H54 (cell line): ENCODE results near the gene RABL2B.
A peak's percentile ranks its signal among the peaks of the same experiment; 100 is the strongest.

ENCODE experiments used
- DNase-seq: peaks from one replicate; pipeline ENCODE4 v3.0.0; 2011; ENCODE audit warnings: low spot score, mixed read lengths; ENCODE audit not compliant: insufficient read length
- FAIRE-seq: peaks from 3 replicates; lab custom pipeline; 2011; peaks lifted over from hg19 to GRCh38; lab: Jason Lieb, UNC
- POLR2A ChIP-seq: IDR thresholded peaks from 2 replicates; pipeline ENCODE4 v1.6.1; 2011; ENCODE audit warnings: low read depth, mild to moderate bottlenecking, low read length

RABL2B gene

GRCh38 chr22:50739894-50740293 is 43.5 kb downstream of the RABL2B start:
- DNase-seq (no peak), FAIRE-seq (no peak)
- TF ChIP-seq POLR2A = no peak

GRCh38 chr22:50739279-50739691 is 44.2 kb downstream of the RABL2B start:
- no peak for TF ChIP-seq POLR2A
- FAIRE-seq (no peak), DNase-seq (no peak)

DNA sequence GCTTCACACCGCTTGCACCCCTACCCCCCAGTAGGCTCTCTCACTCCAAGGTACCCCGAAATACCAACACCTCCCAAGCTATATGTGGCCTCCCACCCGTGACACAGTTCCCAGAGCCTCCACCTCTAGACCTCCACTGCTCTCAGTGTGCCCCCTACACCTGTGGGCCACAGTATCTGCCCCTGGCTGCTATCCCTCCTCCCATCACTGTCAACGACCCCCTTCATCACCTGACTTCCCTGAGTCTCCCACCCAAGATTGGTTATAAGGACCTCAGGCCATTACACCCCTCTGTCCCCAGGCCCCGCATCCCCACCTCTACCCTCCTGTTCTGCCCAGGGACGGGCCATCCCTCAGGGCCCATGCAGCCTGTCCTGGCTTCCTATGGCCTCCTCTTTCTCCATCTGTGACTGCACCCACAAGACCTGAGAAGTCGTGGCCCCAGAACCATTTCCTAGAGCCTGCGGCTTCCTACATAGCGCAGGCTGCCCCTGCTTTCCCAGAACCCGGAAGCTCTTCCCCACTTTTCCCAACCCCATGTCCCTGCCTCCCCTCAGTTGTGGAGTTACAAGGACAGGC is 44.7 kb downstream of the RABL2B start:
- TF ChIP-seq POLR2A = no peak
- DNase-seq (no peak), FAIRE-seq (no peak)

DNA sequence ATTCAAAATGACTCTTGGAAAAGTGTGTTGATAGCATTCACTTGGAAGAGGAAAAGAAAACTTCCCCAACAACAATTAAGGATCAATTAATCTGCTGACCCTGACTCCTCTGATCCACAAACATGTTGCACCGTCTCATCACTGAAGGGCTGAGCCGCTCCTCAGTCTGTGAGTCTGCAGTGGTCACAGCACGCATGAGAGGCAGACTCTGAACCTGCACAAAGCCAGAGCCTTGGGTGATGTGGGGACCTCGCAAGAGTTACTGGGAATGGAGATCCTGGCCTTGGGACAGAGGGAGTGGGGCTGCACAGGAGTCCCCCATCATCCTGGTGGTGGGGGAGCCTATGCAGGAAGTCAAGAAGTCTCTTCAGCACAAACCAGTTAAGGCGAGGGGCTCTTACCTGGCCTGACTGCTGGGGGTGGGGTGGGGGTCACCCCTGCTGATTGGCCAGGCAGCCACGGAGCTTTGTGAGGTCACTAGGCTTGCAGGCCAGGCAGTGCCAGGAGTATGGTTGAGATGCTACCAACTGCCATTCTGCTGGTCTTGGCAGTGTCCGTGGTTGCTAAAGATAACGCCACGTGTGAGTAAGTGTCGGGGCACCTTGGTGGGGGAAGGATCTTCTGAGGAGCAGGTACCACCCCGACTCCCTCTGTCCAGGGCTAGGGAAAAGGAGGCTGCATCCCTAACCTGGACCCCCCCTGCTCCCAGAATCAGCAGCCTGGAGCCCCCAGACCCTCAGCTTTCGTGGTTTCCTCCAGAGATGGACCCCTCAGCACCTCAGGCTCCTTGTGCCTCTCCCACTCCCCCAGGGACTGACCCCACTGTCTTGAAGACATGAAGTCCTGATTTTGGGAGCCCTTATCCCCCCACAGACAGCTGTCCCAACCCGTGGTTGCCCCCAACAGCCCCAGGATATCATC is 45.4 kb downstream of the RABL2B start, which contains the start of gene ACR:
Gene ACR (plus strand): TSS at position 477 of the 921 bp plus-strand sequence. CDS start 32 bp downstream, at position 509.
- no peak for FAIRE-seq
- TF ChIP-seq POLR2A = no peak
- DNase-seq = no peak

DNA sequence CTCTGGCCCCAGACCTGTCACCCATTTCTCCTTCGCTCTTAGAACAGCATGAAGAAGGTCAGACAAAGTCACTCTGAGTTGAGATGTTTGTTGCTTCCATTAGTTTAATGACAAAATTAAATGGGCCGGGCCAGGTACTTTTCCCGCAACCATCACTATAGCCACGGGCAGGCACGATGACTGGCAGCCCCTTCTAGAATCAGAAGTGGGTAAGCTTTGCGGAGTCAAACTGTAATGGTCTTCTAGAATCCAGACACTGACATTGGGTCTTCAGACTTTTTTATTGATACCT is 47.8 kb downstream of the RABL2B start:
- no peak for TF ChIP-seq POLR2A
- no peak for FAIRE-seq

DNA sequence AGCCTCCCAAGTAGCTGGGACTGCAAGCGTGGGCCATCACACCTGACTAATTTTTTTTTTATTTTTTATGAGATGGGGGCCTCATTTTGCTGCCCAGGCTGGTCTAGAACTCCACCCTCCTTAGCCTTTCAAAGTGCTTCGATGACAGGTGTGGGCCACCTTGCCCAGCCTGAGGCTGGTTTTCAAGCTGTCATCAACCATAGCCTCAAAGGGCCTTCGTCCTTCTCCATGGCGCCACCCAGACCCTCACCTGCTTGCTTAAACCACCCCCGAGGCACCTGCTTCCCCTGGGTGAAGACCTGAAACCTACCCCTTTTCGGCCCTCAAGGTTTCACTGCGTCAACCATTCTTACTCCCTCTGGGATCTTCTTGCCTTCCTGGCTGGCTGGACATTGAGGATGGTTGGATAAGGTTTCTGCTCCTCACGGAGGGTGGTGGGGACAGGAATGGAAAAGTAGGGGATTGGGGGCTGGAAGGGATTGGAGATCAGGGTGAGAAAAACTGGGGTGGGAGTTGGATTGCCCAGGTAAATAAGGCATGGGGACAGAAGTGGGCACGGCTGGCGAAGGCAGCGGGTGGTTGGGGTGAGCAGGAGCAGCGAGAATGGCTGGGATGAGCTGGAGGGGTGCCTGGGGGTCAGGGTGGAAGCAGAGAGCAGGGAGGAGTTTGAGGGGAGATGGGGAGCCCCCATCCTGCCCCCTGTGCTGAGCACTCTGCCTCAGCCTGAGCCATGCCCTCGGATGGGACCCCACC is 48.3 kb downstream of the RABL2B start:
- no peak for DNase-seq
- no peak for TF ChIP-seq POLR2A
- FAIRE-seq = no peak

More for the DNA sequence above, 47.8 kb downstream of the RABL2B start:
- no peak for DNase-seq

GRCh38 chr22:50734343-50734771 is 49.1 kb downstream of the RABL2B start:
- no peak for DNase-seq
- no peak for TF ChIP-seq POLR2A
- no peak for FAIRE-seq

GRCh38 chr22:50733521-50734342 is 49.7 kb downstream of the RABL2B start:
- no peak for FAIRE-seq
- DNase-seq = no peak

GRCh38 chr22:50732681-50733080 is 50.8 kb downstream of the RABL2B start:
- TF ChIP-seq POLR2A = no peak
- no peak for DNase-seq

More at GRCh38 chr22:50733521-50734342, 49.7 kb downstream of the RABL2B start:
- TF ChIP-seq POLR2A = no peak

DNA sequence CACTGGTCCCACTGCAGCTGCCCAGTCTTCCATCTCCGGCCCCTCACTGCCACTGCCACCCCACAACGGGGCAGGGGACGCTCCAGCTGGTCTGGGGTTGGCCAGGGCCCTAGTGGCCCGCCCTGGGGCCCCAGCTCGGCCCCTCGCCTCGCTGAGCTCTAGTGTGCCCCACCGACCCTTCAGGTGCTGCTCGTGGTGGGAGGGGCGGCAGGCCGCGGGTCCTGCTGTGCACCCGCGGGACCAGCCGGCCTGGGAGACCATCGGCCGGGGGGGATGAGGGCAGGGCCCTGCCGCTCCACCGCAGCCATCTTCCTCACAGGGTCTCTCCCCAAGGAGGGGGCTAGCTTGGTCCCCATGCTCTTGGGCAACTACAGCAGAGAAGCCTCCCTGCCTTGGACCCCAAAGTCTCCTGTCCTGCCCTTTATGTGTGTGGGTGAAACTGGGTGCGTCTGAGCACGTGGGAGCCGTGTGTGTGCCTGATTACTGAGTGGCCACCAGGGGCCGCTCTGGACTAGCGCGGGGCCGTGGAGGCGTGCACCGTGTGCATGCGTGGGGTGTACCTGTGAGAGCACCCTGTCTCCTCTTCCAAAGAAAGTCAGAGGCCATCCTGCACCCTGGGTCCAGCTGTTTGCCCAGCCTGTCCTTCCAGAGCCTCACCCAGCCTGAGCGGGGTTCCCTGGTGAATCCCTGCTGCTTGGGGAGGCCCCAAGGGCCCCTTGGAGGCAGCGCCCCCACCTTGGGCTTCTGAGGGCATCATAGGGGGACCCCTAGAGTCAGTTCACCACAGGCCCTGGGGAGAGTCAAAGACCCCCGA is 51.4 kb downstream of the RABL2B start:
- FAIRE-seq (no peak), DNase-seq (peak; percentile 76)
- no peak for TF ChIP-seq POLR2A

More at GRCh38 chr22:50732681-50733080, 50.8 kb downstream of the RABL2B start:
- no peak for FAIRE-seq

GRCh38 chr22:50730941-50731661 is 52.3 kb downstream of the RABL2B start:
- no peak for DNase-seq
- FAIRE-seq = no peak

More at GRCh38 chr22:50730941-50731661, 52.3 kb downstream of the RABL2B start:
- TF ChIP-seq POLR2A = no peak
